GM18508 (cell line): ENCODE data around the gene SYAP1.
A peak's percentile ranks its signal among the peaks of the same experiment; 100 is the strongest.
"Not testable (repeated sequence)": the region's sequence is repeated elsewhere in the genome, so short reads cannot be mapped to it uniquely, and the experiment has no call there.

Experiments
- ATAC-seq: cut with Tn5 transposase; IDR thresholded peaks from one replicate; pipeline ENCODE4 v1.9.1; 2021; ENCODE audit warnings: moderate number of reproducible peaks; ENCODE audit not compliant: insufficient read depth, unreplicated experiment

Gene SYAP1

GRCh38 chrX:16722481-16722880 is 3.1 kb downstream of the SYAP1 start:
- no peak for ATAC-seq

GRCh38 chrX:16725072-16725471 is 5.7 kb downstream of the SYAP1 start:
- no peak for ATAC-seq

GRCh38 chrX:16726347-16726988 is 7.1 kb downstream of the SYAP1 start:
- peak; percentile 51 for ATAC-seq

GRCh38 chrX:16727637-16728036 is 8.2 kb downstream of the SYAP1 start:
- ATAC-seq, result no peak

DNA sequence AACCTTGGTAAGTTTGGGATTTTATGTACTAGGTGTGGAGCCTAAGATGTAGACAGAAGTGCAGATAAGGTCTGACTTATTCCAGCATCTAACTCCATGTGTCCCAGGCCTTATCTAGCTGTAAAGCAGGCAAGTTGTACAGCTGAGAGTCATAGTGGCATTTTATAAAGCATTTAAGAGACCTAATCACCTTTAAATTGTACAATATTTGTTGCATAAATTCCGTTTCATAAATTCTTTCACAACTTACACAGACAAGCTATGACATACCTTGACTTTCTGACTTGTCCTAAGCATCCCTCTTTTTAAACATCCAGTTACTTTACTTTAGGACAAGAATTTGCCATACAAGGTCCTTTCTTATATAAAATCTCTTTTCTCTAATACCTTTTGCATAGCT is 11.0 kb downstream of the SYAP1 start:
- no peak for ATAC-seq

DNA sequence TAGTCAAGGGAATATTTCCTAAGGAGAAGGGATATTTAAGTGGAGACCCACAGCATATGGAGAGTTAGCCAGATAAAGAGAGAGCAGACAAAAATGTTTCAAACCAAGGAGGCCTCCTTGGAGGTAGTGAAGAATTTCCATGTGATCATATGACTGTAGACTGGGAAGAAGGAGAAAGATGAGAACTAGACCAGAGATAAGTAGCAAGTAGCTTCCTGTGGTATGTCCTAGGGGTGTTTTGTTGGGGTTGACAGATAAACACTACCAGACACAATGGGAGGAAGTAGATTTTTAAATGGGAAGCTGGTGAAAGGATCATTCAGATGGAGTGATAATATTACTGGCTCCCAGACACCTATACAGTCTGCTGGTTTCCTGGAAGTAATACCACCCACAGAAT is 13.6 kb downstream of the SYAP1 start:
- no peak for ATAC-seq

GRCh38 chrX:16737024-16737423 is 17.6 kb downstream of the SYAP1 start:
- ATAC-seq, result no peak

- ATAC-seq, result no peak
Observed at GRCh38 chrX:16739574-16739973, 20.2 kb downstream of the SYAP1 start.

GRCh38 chrX:16743604-16744325 is 24.4 kb downstream of the SYAP1 start:
- no peak for ATAC-seq

DNA sequence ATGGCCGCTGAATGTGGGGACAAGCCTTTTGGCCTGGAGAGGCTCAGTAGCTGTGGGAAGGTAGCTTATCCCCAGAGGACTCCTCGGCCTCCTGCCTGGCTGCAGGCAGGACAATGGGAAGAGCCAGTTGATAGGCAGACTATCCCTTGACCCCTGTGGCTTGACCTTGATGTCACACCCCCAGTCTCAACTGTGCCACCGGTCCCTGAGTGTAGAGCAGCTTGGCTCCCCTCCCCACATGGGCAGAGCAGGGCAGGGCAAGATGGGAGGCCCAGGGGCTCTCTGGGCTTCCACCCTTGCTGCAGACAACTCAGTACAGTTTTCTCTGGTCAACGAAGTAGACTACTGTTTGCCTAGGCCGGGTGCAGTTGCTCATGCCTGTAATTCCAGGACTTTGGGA is 25.7 kb downstream of the SYAP1 start:
- ATAC-seq, result no peak

- ATAC-seq, result no peak
Observed at GRCh38 chrX:16745659-16746058, 26.2 kb downstream of the SYAP1 start.

DNA sequence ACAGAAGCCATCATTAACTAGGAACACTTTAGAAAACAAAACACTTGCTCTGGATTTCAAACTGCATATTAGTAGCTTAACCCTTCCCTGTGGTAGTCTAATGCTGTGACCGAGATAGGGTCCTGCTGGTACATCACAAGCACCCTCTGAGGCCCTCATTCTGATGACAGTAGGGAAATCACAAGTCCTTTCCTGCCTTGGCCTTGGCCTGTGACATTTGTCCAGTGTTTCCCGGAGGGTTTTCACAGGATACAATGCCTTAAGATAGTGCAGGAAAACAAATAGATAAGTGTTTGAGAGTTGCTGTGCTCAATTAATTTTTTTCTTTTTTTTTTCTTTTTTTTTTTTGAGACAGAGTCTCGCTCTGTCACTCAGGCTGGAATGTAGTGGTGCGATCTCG is 29.0 kb downstream of the SYAP1 start:
- no peak for ATAC-seq

- no peak for ATAC-seq
Observed at GRCh38 chrX:16750136-16750535, 30.7 kb downstream of the SYAP1 start.

GRCh38 chrX:16754019-16754418 is 34.6 kb downstream of the SYAP1 start:
- ATAC-seq, result no peak

GRCh38 chrX:16756724-16757123 is 37.3 kb downstream of the SYAP1 start:
- ATAC-seq, result no peak

DNA sequence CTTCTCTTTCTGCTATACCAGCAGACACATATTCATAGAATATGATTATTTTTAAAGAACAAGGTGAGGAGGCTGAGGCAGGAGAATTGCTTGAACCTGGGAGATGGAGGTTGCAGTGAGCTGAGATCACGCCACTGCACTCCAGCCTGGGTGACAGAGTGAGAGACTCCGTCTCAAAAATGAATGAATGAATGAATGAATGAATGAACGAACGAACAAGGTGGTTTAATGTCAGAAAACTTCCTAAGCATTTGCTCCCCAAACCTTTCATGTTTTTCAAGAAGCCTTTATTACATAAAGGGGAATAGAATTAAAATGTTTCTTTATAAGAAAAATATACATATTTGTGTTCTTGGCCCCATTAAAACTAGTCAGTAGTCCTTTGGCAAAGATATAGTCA is 42.1 kb downstream of the SYAP1 start:
- not testable (repeated sequence) for ATAC-seq

- no peak for ATAC-seq
Observed at GRCh38 chrX:16762579-16762978, 43.2 kb downstream of the SYAP1 start.

DNA sequence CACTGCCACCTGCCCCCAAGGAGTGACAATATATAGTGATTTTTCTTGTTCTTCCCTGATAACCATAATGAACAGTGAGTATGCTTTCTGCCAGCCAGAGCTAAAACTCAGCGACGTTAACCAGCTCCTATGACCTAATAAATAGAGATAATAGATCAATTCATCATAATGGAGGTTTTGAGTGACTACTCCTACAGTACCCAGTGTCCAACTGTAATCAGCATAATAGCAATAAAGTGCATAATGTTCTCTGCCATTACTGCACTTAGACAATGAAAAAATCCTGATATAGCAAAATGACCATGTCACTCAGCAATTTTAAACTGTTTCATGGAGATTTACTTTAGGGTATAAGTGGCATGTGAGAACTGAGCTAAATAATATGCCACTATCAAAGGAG is 46.2 kb downstream of the SYAP1 start:
- no peak for ATAC-seq

DNA sequence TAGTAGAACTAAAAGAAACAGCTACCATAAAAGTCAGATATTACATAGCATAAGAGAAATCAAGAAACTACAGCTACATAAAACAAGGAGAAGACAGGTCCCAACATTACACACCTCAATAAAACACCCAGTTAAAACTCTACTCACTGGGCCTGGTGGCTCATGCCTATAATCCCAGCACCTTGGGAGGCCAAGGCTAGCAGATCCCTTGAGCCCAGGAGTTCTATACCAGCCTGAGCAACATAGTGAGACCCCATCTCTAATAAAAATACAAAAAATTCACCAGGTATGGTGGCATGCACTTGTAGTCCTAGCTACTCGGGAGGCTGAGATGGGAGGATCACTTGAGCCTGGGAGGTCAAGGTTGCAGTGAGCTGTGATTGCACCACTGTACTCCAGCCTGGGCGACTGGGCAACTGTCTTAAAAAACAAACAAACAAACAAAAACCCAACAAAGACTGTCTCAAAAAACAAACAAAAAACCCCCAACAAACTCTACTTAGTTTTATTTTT is 51.6 kb downstream of the SYAP1 start:
- ATAC-seq, result no peak

DNA sequence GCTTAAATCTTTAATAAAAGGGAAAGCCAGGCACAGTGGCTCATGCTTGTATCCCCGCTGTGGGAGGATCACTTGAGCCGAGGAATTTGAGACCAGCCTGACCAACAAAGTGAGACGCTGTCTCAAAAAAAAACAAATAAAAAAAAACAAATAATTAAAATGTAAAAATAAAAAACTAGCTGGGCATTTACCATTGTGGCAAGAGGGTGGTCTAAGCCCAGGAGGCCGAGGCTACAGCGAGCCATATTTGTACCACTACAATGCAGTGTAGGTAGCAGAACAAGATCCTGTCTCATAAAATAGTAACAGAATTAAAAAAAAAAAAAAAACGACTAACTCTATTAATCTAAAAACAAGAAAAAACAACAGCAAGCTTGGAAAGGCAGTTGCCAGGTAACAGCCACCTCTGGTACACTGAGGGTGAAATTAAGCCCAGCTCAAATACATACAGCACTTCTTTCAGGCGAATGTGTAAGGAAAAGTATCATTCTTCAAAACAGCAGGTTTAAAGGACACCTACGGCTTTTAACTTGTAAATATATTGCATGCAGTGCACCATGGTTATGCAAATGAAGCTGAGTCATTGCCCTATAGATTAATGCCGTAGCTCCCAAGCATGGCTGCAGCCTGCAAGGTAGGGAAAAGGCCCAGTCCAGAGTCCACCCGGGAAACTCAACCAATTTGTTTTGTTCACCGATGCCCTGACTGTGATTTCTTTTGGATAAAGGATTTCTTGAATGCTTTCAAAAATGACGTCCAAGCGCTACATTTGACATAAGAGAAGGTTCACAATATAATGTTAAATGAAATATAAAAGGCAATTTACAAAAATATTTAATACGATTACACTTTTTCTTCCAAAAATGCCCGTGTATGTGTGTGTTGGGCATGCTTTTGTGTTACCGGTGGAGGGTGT is 52.3 kb downstream of the SYAP1 start:
- no peak for ATAC-seq

DNA sequence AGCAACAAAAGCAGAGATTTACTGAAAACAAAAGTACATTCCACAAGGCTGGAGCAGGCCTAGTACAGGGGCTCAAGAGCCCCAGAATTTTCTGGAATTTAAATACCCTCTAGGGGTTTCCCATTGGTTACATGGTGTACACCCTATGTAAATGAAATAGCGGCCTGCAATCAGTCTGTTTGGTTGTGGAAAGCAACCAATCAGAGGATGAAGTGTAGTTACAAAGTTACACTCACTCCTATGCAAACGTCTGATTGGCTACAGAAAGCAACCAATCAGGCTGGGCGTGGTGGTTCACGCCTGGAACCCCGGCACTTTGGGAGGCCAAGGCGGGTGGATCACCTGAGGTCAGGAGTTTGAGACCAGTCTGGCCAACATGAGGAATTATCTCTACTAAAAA is 53.0 kb downstream of the SYAP1 start:
- no peak for ATAC-seq
